NB4 (cell line): ENCODE measurements around the gene THSD7B.

Experiments
- CTCF ChIP-seq: IDR thresholded peaks from one replicate; pipeline ENCODE4 v1.5.1; 2012; ENCODE audit warnings: low read depth, low read length
- POLR2A ChIP-seq: IDR thresholded peaks from 2 replicates; pipeline ENCODE4 v1.6.1; 2011; ENCODE audit warnings: mild to moderate bottlenecking; ENCODE audit not compliant: insufficient read length; ENCODE audit errors: extremely low read depth

GRCh38 chr2:137202318-137202717 is 437.0 kb downstream of the THSD7B start:
- TF ChIP-seq CTCF: no peak
- TF ChIP-seq POLR2A: no peak
